Stomach smooth muscle (tissue), 2 donors: ENCODE results near the gene ADAMTSL1.

Experiments
- H3K27ac ChIP-seq: one replicate; pipeline ENCODE4 v1.7.0; 2013; ENCODE audit warnings: mild to moderate bottlenecking, low read length, inconsistent platforms
- H3K27me3 ChIP-seq, 2 donors: one replicate each; pipeline ENCODE4 v1.7.0; 2013; ENCODE audit warnings: low read length in 2 of 2; ENCODE audit not compliant: insufficient read depth in 2 of 2, control insufficient read depth in 1 of 2
- H3K36me3 ChIP-seq, 2 donors: one replicate each; pipeline ENCODE4 v1.7.0; 2013; ENCODE audit warnings: low read length in 2 of 2; ENCODE audit not compliant: control insufficient read depth in 2 of 2, insufficient read depth in 2 of 2
- H3K4me1 ChIP-seq: one replicate; pipeline ENCODE4 v1.7.0; 2013; ENCODE audit warnings: low read length; ENCODE audit not compliant: control insufficient read depth, insufficient read depth
- H3K4me3 ChIP-seq, 2 donors: one replicate each; pipeline ENCODE4 v1.7.0; 2013; ENCODE audit warnings: low read length in 2 of 2
- H3K9ac ChIP-seq, 2 donors: one replicate each; pipeline ENCODE4 v1.7.0; 2013; ENCODE audit warnings: low read length in 2 of 2, mild to moderate bottlenecking in 1 of 2
- H3K9me3 ChIP-seq, 2 donors: one replicate each; pipeline ENCODE4 v1.7.0; 2013; ENCODE audit warnings: low read length in 2 of 2; ENCODE audit not compliant: control insufficient read depth in 2 of 2
- donor health status: healthy.
- donor health status: Pancreatic carcinoma.

Gene ADAMTSL1

DNA sequence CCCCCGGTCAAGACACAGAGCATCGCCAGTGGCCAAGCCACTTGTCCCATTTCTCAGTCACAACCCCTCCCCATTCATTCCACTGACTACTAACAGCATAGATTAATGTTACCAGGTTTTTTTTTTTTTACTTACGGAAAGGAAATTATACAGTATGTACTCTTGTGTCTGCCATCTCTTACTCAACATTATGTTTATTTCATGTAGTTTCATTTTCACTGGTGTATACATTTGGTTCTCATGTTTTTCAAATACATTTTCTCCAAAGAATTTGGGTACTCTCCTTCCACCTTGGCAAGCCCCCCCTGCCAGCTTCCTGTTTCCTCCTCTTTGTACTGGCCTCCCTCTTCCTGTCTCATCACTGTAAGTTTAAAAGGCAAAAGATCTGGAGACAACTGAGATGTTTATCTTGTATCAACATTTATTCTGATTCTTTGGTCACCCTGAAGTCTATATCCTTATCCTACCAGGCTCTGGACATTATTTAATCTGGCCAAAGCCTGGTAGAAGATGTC is 351.8 kb downstream of the ADAMTSL1 start:
- Histone ChIP-seq H3K36me3 (peaks cover 0 to 2% of the 10 kb centered on the region in 2 donors), H3K4me1 (peaks cover 15% of the 10 kb centered on the region), H3K9ac (no peak overlapping the region), H3K27me3 (no peaks in the 10 kb centered on the region), H3K4me3 (no peak overlapping the region), H3K27ac (no peak overlapping the region), H3K9me3 (no peaks in the 10 kb centered on the region)

GRCh38 chr9:18826248-18826647 is 352.3 kb downstream of the ADAMTSL1 start:
- Histone ChIP-seq H3K9ac (no peak overlapping the region), H3K4me3 (no peak overlapping the region), H3K4me1 (peaks cover 15% of the 10 kb centered on the region), H3K27ac (no peak overlapping the region), H3K27me3 (no peaks in the 10 kb centered on the region), H3K36me3 (peaks cover 0 to under 1% of the 10 kb centered on the region in 2 donors), H3K9me3 (no peaks in the 10 kb centered on the region)

GRCh38 chr9:18829066-18829465 is 355.1 kb downstream of the ADAMTSL1 start:
- Histone ChIP-seq H3K27me3 (no peaks in the 10 kb centered on the region), H3K27ac (no peak overlapping the region), H3K36me3 (no peaks in the 10 kb centered on the region), H3K9me3 (no peaks in the 10 kb centered on the region), H3K4me1 (peaks cover 7% of the 10 kb centered on the region), H3K9ac (no peak overlapping the region), H3K4me3 (no peak overlapping the region)

GRCh38 chr9:18829873-18830272 is 355.9 kb downstream of the ADAMTSL1 start:
- Histone ChIP-seq H3K4me3 (no peak overlapping the region), H3K9me3 (no peaks in the 10 kb centered on the region), H3K36me3 (no peaks in the 10 kb centered on the region), H3K9ac (no peak overlapping the region), H3K4me1 (peaks cover 6% of the 10 kb centered on the region), H3K27ac (no peak overlapping the region), H3K27me3 (no peaks in the 10 kb centered on the region)

DNA sequence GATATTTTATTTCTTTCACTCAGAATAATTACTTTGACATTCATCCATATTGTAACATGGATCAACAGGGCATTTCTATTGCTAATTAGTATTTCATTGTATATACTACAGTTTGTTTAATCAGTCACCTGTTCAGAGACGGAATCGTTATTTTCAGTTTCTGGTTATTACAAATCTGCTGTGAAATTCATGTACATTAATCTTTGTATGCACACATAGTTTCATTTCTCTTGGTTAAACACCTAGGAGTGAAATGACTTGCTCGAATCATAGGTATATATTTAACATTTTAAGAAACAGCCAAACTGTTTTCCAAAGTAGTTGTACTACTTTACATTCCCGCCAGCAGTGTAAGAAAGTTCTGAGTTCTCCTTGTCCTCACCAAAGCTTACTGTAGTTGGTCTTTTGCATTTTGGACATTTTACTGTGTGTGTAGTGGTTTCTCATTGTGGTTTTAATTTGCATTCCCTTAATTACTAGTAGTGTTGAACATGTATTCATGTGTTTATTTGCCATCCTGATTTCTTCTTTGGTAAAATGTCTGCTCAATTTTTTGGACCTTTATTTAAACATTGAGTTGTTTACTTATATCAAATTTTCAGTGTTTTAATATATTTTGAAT is 360.9 kb downstream of the ADAMTSL1 start:
- H3K36me3 ChIP-seq = no peaks in the 10 kb centered on the region
- no peaks in the 10 kb centered on the region for H3K9me3 ChIP-seq
- H3K4me3 ChIP-seq = no peak overlapping the region
- H3K27ac ChIP-seq = no peak overlapping the region
- peaks cover 2% of the 10 kb centered on the region for H3K4me1 ChIP-seq
- H3K9ac ChIP-seq = no peak overlapping the region
- H3K27me3 ChIP-seq = no peaks in the 10 kb centered on the region

- no peak overlapping the region for H3K4me3 ChIP-seq
- H3K27me3 ChIP-seq = no peaks in the 10 kb centered on the region
- H3K27ac ChIP-seq = no peak overlapping the region
- no peak overlapping the region for H3K9ac ChIP-seq
- no peaks in the 10 kb centered on the region for H3K36me3 ChIP-seq
- no peaks in the 10 kb centered on the region for H3K4me1 ChIP-seq
- H3K9me3 ChIP-seq = no peaks in the 10 kb centered on the region
Observed at GRCh38 chr9:18837402-18837801, 363.4 kb downstream of the ADAMTSL1 start.

DNA sequence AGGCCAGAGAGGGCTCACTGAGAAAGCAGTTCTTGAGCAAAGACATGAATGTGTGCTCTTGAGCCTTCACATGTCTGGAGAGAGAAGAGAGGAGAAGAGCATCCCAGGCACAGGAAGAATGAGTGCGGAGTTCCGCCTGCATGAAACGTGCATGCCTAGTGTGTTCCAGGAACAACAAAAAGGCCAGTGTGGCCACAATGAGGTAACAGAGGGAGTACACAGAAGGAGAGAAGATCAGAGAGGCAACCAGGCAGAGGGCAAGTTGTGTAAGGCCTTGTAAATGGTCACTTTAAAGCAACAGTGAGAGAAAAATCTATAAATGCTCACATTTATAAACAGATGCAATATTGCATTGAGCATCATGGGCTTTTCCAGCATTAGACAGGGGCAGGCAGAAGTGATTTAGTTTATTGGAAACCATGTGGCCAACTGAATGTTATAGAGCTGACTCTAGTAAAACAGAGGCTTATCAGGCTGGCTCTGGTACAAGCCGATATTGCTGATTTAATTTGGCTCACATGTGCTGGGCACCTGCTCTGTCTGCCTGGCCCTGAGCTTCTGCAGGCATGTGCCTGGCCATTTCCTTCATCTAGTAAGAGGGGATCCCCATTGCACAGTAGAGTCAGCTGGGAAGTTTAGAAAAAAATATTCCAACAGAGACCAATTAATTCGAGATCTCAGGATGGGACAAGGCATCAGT is 373.8 kb downstream of the ADAMTSL1 start:
- Histone ChIP-seq H3K9me3 (no peaks in the 10 kb centered on the region), H3K27ac (no peak overlapping the region), H3K4me1 (no peaks in the 10 kb centered on the region)

DNA sequence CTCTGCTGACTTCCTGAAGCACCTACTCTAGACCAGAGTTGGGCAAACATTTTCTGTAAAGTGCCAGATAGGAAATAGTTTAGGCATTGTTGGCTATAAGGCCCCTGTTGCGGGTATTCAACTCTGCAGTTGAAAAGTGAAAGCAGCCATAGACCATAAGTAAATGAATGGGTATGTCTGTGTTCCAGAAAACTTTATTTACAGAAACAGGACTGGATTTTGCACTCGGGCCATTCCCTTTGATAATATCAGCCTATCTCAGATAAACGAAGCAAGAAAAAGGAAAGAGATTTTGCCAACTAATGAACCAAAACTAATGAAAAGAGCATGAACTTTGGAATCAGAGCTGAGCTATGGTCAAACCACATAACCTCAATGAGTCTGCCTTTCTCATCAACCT is 374.7 kb downstream of the ADAMTSL1 start:
- H3K36me3 ChIP-seq = no peaks in the 10 kb centered on the region
- H3K27me3 ChIP-seq = no peaks in the 10 kb centered on the region
- no peaks in the 10 kb centered on the region for H3K9me3 ChIP-seq
- no peak overlapping the region for H3K27ac ChIP-seq
- H3K4me3 ChIP-seq = no peak overlapping the region
- no peak overlapping the region for H3K9ac ChIP-seq
- no peaks in the 10 kb centered on the region for H3K4me1 ChIP-seq

More for the DNA sequence above, 373.8 kb downstream of the ADAMTSL1 start:
- no peak overlapping the region for H3K4me3 ChIP-seq
- H3K9ac ChIP-seq = no peak overlapping the region
- H3K36me3 ChIP-seq = no peaks in the 10 kb centered on the region
- no peaks in the 10 kb centered on the region for H3K27me3 ChIP-seq

DNA sequence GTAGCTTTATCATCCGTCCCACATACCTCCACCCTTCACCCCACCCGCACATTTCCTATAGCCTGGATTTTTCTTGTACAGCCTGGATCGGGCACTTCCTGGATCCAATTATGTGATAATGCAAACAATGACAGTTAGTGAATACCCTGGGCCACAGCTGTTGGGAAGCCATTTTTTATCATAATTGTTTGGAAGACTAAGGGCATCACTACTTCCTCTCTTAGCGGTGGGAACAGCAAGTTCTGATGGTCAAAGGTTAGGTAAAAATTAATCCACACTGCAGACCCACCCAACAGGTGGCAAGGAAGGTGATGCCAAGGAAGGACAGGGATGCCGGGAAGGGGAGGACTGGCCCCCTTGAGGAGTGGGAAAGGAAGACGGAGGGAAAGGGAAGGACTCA is 375.3 kb downstream of the ADAMTSL1 start:
- Histone ChIP-seq H3K36me3 (no peaks in the 10 kb centered on the region), H3K27ac (no peak overlapping the region), H3K27me3 (no peaks in the 10 kb centered on the region), H3K9ac (no peak overlapping the region), H3K9me3 (no peaks in the 10 kb centered on the region), H3K4me3 (no peak overlapping the region), H3K4me1 (no peaks in the 10 kb centered on the region)

- no peak overlapping the region for H3K4me3 ChIP-seq
- H3K9me3 ChIP-seq = no peaks in the 10 kb centered on the region
- H3K27ac ChIP-seq = no peak overlapping the region
Observed at GRCh38 chr9:18849890-18850677, 376.1 kb downstream of the ADAMTSL1 start.

More at GRCh38 chr9:18849890-18850677, 376.1 kb downstream of the ADAMTSL1 start:
- no peak overlapping the region for H3K9ac ChIP-seq
- H3K27me3 ChIP-seq = no peaks in the 10 kb centered on the region
- H3K4me1 ChIP-seq = no peaks in the 10 kb centered on the region
- no peaks in the 10 kb centered on the region for H3K36me3 ChIP-seq
